Measurements from ENCODE around the gene TCFL5.

TCFL5 gene

DNA sequence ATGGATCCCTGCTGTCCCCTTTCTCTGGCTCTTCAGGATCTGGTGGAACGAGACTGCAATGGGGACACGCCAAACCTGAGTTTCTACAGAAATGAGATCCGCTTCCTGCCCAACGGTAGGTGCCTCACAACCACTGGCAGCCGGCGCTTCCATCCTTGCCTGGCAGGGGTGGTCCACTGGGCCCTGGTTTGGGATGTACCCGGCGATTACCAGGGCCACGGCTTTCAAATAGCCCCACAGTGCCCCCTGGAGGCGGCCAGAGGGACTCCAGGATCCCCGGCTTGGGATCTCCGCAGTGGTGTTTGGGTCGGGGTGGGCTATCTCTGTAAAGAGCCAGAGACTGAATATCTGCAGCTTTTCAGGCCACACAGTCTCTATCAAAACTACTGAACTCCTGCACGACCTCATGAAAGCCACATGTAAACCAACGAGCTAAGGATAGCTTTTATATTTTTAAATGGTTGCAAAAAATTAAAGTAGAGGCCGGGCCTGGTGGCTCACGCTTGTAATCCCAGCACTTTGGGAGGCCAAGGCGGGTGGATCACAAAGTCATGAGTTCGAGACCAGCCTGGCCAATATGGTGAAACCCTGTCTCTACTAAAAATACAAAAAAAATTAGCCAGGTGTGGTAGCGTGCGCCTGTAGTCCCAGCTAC is 53.3 kb downstream of the TCFL5 start:
- ATAC-seq (ENCODE audit: low read depth): peak; percentile 49
- Mint-ChIP-seq H3K9me3 (no peaks in the 10 kb centered on the region), H3K27ac (no peak overlapping the region), H3K36me3 (peaks cover 16% of the 10 kb centered on the region), H3K27me3 (no peaks in the 10 kb centered on the region), H3K4me1 (peaks cover 20% of the 10 kb centered on the region), H3K4me3 (no peak overlapping the region)
- peak; percentile 79 to 89 for DNase-seq (ENCODE audit: low spot score in 2 of 2)

DNA sequence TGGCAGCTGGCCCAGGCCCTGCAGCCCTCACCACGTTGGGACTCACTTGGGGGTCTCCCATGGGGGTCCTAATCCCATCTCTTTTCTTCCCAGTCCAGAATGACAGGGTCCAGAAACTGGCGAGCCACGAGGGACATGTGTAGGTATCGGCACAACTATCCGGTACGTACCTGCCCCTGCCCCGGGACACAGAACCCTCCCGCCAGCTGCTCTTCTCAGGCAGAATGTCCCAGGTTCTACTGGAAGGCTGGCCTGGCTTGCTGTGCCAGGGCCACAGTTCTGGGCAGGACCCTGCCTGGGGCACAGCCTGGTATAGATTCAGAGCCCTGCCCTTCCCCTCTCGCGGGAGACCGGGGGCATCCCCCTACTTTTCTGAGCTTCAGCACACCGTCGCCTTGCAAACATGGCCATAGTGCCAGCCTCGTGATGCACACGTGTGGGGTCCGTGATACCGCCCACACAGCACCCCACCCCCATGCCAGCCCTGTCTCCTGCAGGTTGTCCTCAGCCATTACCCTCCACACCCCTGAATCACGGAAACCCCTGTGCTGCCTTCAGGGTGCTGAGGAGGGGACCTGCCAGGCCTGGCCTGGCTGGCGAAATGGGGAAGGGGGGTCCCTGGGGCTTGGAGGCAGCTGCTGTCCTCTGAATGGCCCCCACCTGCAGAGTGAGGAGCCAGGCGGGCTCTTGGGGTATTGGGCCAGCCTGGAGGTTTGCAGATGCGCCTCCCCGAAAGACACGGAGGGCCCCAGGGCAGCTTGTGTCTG is 54.0 kb downstream of the TCFL5 start:
- no peak overlapping the region for H3K27ac Mint-ChIP-seq
- no peak for DNase-seq (ENCODE audit: low spot score in 2 of 2)
- ATAC-seq (ENCODE audit: low read depth): no peak
- H3K9me3 Mint-ChIP-seq: no peaks in the 10 kb centered on the region
- H3K36me3 Mint-ChIP-seq: peaks cover 14% of the 10 kb centered on the region
- peaks cover 20% of the 10 kb centered on the region for H3K4me1 Mint-ChIP-seq
- peak overlapping the region; percentile 21 for H3K4me3 Mint-ChIP-seq
- no peaks in the 10 kb centered on the region for H3K27me3 Mint-ChIP-seq

DNA sequence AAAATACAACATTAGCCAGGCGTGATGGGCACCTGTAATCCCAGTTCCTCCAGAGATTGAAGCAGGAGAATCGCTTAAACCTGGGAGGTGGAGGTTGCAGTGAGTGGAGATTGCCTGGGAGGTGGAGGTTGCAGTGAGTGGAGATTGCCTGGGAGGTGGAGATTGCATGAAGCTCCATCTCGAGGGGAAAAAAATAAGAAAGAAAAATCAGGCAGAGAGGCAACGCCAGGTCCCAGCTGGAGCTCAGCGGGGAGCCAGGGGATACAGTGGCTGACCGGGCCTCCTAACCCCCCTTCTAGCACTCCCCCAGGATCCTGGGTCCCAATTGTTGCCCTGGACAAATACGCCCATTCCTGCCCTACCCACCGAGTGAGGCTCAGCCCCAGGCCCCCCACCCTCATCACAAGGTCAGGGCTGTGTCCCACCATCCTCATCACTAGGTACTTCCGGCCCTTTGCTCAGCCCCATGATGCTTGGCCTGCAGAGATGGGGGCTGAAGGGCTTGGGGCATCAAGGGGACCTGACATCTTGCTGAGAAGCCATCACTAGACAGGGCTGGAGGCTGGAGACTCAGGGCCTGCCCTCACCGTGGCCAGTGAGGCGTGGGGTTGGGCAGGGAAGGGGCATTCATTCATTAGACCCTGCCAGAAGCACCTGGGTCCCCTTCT is 55.1 kb downstream of the TCFL5 start:
- Mint-ChIP-seq H3K36me3 (peaks cover 8% of the 10 kb centered on the region), H3K4me1 (peaks cover 20% of the 10 kb centered on the region), H3K27ac (no peak overlapping the region), H3K4me3 (peak overlapping the region; percentile 87), H3K27me3 (no peaks in the 10 kb centered on the region), H3K9me3 (no peaks in the 10 kb centered on the region)
- no peak for ATAC-seq (ENCODE audit: low read depth)
- no peak for DNase-seq (ENCODE audit: low spot score in 2 of 2)

DNA sequence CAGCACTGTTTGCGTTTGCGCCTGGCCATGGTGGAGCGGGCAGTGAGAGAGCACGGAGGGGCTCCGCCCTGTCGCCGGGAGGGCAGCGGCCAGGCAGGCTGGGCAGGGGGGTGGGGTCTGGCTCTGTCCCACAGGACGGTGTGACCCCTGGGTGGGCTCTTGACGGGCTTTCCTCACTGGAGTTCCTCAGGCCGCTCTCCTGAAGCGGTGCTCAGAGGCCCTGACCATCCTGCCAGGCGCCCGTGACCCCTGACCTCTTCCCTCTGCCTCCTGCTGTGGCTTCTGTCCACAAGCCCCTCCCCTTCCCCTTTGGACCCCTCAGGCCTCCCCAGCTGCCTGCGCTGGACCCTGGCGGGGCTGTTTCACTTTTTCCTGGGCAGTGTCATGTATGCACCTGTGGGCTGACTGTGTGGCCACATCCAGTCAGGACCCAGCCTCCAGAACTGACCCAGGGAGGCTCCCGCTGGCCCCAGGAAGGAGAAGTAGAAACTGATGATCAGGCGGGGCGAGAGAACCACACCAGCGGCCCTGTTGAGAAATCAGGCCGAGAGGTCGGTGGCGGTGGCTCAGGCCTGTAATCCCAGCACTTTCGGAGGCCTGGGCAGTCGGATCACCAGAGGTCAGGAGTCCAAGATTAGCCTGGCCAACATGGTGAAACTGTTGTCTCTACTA is 55.8 kb downstream of the TCFL5 start:
- no peak overlapping the region for H3K27ac Mint-ChIP-seq
- peaks cover 20% of the 10 kb centered on the region for H3K4me1 Mint-ChIP-seq
- H3K4me3 Mint-ChIP-seq: peak overlapping the region; percentile 87
- peaks cover 9% of the 10 kb centered on the region for H3K36me3 Mint-ChIP-seq
- no peaks in the 10 kb centered on the region for H3K9me3 Mint-ChIP-seq
- no peak for ATAC-seq (ENCODE audit: low read depth)
- no peaks in the 10 kb centered on the region for H3K27me3 Mint-ChIP-seq
- no peak for DNase-seq (ENCODE audit: low spot score in 2 of 2)

DNA sequence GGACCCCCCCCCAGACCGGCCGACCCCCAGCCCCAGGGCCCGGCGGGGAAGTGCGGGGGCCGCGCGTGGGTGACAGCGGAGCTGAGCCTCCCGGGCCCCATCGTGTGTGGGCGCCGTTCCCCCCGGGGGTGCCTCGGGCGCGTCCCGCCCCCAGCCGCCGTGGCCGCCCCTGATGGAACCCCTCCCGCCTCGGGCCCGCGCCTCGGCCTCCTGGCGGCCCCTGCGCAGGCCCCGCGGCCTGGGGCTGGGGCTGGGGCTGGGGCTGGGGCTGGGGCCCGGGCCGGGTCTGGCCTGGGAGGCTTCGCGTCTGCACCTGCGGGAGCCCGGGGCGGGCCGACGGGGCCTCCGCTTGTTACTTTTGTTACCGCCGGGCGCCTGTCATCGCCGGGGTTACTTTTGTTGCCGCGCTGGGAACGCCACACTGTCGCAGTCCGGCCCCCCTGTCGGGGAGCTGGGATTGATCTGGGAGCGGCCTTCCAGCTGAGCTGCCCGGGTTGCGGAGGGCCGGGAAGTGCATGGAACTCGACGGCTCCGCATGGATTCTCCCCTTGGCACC is 56.4 kb downstream of the TCFL5 start:
- Mint-ChIP-seq H3K4me1 (peaks cover 20% of the 10 kb centered on the region), H3K27ac (peak overlapping the region; percentile 96), H3K36me3 (peaks cover 9% of the 10 kb centered on the region), H3K27me3 (no peaks in the 10 kb centered on the region), H3K9me3 (no peaks in the 10 kb centered on the region), H3K4me3 (peak overlapping the region; percentile 87)
- ATAC-seq (ENCODE audit: low read depth): peak; percentile 43
- DNase-seq (ENCODE audit: low spot score in 2 of 2): peak in 1 of 2 donors; percentile 54

DNA sequence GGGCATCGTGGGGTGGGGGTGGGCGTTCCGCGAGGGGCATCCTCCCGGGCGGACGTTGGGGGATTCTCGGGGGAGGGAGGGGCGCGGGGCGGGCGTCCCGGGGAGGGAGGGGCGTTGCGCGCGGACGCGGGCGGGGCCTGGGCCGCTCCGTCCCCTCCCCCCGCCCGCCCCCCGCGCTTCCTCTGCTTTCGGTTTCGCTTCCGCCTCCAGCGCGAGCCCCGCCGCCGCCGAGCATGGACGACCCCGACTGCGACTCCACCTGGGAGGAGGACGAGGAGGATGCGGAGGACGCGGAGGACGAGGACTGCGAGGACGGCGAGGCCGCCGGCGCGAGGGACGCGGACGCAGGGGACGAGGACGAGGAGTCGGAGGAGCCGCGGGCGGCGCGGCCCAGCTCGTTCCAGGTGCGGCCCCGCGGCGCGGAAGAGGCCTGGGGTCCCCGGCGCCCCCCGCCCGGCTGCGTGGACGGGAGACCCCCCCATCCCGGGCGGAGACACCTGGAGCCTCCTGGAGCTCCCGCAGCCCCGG is 56.9 kb downstream of the TCFL5 start, which contains the start of gene OGFR:
Gene OGFR, plus strand, starts transcription at position 209 of the 528 bp plus-strand sequence. Its CDS starts 25 bp downstream, at position 234.
- Mint-ChIP-seq H3K4me3 (peak within 1 kb of the TSS; percentile 99), H3K36me3 (peaks cover 9% of the 10 kb centered on the region), H3K27me3 (no peaks in the 10 kb centered on the region), H3K9me3 (no peaks in the 10 kb centered on the region), H3K4me1 (peaks cover 20% of the 10 kb centered on the region), H3K27ac (peak within 1 kb of the TSS; percentile 96)
- peak; percentile 68 to 73 for DNase-seq (ENCODE audit: low spot score in 2 of 2)
- peak; percentile 75 for ATAC-seq (ENCODE audit: low read depth)

DNA sequence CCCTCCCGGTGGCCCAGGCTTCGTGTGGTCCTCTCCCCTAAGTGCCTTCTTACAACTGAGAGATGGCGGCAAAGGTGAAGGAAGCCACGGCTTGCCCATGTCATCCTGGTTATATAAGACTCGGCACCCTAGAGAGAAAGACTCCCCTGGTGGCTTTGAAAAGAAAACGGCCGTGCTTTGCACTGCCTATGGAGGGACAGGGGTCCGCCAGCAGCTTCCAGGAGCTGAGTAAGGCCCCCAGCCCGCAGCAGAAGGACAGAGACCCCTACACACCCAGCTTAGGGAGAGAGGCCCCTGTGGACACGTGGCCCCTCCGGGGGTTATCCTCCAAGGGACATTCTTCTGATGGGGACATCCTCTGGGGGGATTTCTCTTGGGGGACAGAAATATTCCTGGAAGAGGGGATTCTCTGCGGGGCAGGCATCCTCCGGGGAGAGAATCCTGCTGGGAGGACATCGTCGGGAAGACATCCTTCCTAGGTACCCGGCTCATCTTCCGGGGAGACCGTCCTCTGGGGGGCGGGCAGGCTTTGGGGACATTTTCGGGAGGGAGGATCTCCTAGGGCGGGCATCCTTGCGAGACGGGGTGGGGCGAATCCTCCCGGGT is 57.5 kb downstream of the TCFL5 start:
- Mint-ChIP-seq H3K9me3 (no peaks in the 10 kb centered on the region), H3K27me3 (no peaks in the 10 kb centered on the region), H3K4me1 (peaks cover 20% of the 10 kb centered on the region), H3K36me3 (peaks cover 10% of the 10 kb centered on the region), H3K4me3 (peak overlapping the region; percentile 96), H3K27ac (peak overlapping the region; percentile 96)
- DNase-seq (ENCODE audit: low spot score in 2 of 2): no peak
- ATAC-seq (ENCODE audit: low read depth): peak; percentile 46

DNA sequence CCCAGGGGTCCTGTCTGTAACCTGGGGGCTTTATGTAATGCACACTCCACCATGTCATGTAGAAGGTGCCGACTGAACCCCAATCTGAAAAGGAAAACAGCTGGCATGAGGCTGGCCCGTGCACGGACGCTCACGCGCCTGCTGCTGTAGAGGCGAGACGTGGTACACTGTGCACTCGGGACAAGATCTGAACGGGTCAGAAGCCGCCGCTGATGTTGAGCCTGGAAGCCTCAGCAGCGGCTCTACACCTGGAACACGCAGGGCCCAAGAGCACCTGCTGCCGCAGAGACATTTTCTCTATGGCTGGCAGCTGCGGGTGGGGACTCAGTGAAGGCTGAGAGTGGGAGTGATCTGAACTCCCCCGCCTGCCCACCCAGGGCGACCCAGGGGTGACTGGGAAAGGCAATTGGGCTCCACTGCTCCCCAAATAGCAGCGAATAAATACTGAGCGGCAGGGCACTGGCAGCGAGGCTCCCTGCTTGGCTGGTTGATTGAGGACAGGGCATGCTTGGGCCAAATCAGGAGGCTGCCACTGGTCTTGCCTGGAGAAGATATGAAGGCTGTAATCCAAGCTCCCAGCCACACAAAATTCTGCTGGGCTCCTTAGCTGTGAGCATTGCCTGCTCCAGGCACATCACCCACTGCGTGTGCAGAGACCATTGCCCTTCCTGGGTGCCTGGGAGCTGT is 59.5 kb downstream of the TCFL5 start:
- ATAC-seq (ENCODE audit: low read depth) (no peak), DNase-seq (ENCODE audit: low spot score in 2 of 2) (no peak)
- H3K36me3 Mint-ChIP-seq: peaks cover 11% of the 10 kb centered on the region
- H3K27me3 Mint-ChIP-seq: no peaks in the 10 kb centered on the region
- no peak overlapping the region for H3K4me3 Mint-ChIP-seq
- no peak overlapping the region for H3K27ac Mint-ChIP-seq
- H3K4me1 Mint-ChIP-seq: peaks cover 23% of the 10 kb centered on the region
- no peaks in the 10 kb centered on the region for H3K9me3 Mint-ChIP-seq

DNA sequence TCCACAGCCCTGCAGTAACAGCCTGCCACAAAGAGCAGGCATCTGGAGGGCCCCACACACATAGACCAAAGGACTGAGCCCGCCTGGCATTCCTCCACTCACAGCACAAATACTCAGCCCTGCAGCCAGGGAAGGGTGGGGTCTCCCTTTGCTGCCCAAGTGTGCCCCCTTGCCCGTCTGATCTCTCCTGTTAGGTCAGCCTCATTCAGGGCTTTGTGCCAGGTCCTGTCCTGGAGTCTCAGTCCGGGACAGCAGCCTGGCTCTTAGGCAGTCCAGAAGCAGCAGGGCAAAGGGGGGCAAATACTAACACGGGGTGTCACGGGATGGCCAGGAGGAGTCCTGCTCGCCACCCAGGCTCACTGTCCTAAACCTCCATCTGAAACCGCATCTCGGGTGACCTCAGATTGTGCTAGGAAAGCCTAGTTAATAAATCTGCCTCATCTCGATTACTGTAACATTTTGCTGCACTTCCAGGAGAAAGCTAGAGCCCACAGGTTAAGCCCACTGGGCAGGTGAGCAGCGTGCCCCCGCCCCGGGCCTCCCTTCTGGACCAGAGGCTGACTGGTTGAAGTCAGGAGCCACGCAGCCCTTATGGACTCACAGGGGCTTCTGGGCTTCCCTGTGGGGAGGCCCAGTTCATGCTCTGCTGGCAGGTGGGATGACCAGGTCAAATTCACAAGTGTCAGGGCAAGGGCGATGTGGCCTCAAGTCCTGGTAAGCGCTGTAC is 60.2 kb downstream of the TCFL5 start:
- Mint-ChIP-seq H3K4me1 (peaks cover 20% of the 10 kb centered on the region), H3K4me3 (no peak overlapping the region), H3K9me3 (no peaks in the 10 kb centered on the region), H3K27ac (no peak overlapping the region), H3K36me3 (peaks cover 11% of the 10 kb centered on the region), H3K27me3 (no peaks in the 10 kb centered on the region)
- DNase-seq (ENCODE audit: low spot score in 2 of 2): no peak
- ATAC-seq (ENCODE audit: low read depth): no peak

DNA sequence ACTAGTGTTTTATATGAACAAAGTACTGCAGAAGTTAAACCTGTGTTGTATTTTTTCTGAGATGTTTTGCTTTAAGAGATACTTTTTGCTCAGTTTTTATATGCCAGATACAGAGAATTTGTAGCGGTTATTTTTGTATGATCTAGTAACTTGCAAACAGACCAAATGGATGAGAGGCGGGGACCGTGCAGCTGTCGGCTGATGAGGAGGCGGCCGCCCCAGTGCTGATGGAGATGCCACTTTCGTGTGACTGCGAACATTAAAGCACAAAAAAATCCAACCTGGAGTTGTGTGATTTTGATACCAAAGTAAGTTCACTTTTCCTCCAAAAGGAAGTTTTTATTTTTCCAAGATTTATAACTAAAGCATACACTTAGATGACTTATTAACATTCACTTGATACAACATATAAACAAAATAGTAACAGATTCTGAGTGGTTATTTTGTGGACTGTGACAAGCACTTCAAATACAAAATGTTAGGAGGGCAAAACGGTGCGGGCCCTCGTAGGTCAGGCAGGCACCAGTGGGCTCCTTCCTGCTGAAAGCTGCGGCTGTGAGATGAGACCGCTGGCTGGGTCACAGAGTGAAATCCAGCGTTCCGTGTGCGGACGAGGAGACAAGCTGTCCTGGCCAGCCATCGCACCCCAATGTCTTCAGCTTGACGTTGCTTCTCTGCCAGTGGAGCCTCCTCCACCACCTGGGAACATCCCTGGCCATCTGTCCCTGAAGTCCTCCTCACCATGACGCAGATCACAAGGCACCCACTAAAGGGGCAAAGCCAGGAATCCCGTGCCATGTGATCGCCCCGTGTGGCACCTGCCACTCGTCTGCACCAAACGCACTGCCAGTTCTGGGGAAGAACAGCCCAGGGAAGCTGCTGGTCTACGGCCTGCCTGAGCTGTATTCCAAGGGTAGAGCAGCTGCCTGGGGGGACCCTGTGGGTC is 61.0 kb downstream of the TCFL5 start:
- H3K36me3 Mint-ChIP-seq: peaks cover 11% of the 10 kb centered on the region
- no peak overlapping the region for H3K27ac Mint-ChIP-seq
- no peak overlapping the region for H3K4me3 Mint-ChIP-seq

DNA sequence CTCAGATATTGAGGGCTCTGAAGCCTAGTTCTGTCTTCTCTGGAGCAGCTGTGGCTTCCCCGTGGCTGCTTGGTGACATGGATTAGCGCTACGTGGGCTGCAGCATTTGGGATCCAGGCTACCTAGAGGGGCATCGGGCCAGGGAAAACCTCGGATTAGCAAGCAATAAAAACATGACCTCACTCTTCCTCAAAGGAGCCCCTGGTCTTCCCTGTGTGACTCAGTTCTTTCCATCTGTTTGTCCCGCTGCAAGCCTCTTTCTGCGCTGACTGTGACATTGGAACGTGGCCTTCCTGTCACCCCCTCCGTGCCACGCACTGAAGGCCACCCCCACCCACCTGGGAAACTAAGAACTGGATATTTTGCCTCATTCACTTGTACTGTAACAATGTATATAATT is 61.7 kb downstream of the TCFL5 start:
- ATAC-seq (ENCODE audit: low read depth): no peak
- Mint-ChIP-seq H3K27ac (no peak overlapping the region), H3K27me3 (no peaks in the 10 kb centered on the region), H3K9me3 (no peaks in the 10 kb centered on the region), H3K4me3 (no peak overlapping the region), H3K36me3 (peaks cover 11% of the 10 kb centered on the region), H3K4me1 (peaks cover 16% of the 10 kb centered on the region)
- DNase-seq (ENCODE audit: low spot score in 2 of 2): no peak

More for the DNA sequence above, 61.0 kb downstream of the TCFL5 start:
- Mint-ChIP-seq H3K4me1 (peaks cover 16% of the 10 kb centered on the region), H3K27me3 (no peaks in the 10 kb centered on the region), H3K9me3 (no peaks in the 10 kb centered on the region)
- ATAC-seq (ENCODE audit: low read depth) (no peak), DNase-seq (ENCODE audit: low spot score in 2 of 2) (no peak)

Data from memory B cell (primary cell).